Measurements from ENCODE around the gene ATP5PD. TPM values are rescaled to one million over a fixed set of nuclear protein-coding genes. Genes with fewer than 3 reads are reported as not detected.

ATP5PD gene
- total and polyA plus RNA-seq, 2 donors (not counting 1 experiment from before 2014, with no cell fraction given) = 92.1 to 101 TPM

GRCh38 chr17:75012346-75013091 lies 34.2 kb downstream of the ATP5PD start, which contains the start of gene MRPL58:
Gene MRPL58, plus strand, starts transcription at chr17:75012670. Its CDS starts 17 bp downstream, at chr17:75012687.
- ATAC-seq (ENCODE audit: low read depth) = peak; percentile 95
- Histone ChIP-seq H3K27me3 (replicated peaks in 1 of 4; ENCODE audit: control extremely low read depth in 1 of 4, control insufficient read depth in 3 of 4, insufficient read depth in 4 of 4, low read length in 3 of 4) (peaks cover 0 to 4% (median 0%) of the 10 kb centered on the region in 4 experiments), H3K79me2 (ENCODE audit: control insufficient read depth, insufficient read depth, low read length) (peaks cover 31% of the 10 kb centered on the region), H2AFZ (ENCODE audit: insufficient read depth, low read depth, low read length, poor library complexity, severe bottlenecking) (peak within 1 kb of the TSS; percentile 91), H3K9ac (ENCODE audit: low read length) (peak within 1 kb of the TSS; percentile 80), H3K4me1 (ENCODE audit: control insufficient read depth in 2 of 2, insufficient read depth in 2 of 2, low read length in 2 of 2) (peaks cover 15 to 16% of the 10 kb centered on the region in 2 donors), H3K27ac (ENCODE audit: low read length in 2 of 2) (peak within 1 kb of the TSS; percentile 30 to 79), H3K4me2 (replicated peaks; ENCODE audit: low read depth, low read length, poor library complexity, severe bottlenecking) (peak within 1 kb of the TSS; percentile 81), H3K9me3 (ENCODE audit: control extremely low read depth in 1 of 3, control insufficient read depth in 2 of 3, insufficient read depth in 1 of 3, low read length in 2 of 3) (no peaks in the 10 kb centered on the region), H4K20me1 (ENCODE audit: control insufficient read depth, insufficient read depth, low read length, poor library complexity, severe bottlenecking) (no peaks in the 10 kb centered on the region), H3K4me3 (ENCODE audit: control extremely low read depth in 1 of 5, extremely low read depth in 1 of 5, insufficient read depth in 1 of 5, low read depth in 2 of 5, low read length in 4 of 5) (peak within 1 kb of the TSS; percentile 46 to 86 (median 76)), H3K36me3 (replicated peaks in 1 of 2; ENCODE audit: control extremely low read depth in 1 of 2, control insufficient read depth in 1 of 2, extremely low read depth in 1 of 2, insufficient read depth in 2 of 2, low read length in 1 of 2) (peaks cover 0 to 6% of the 10 kb centered on the region in 2 experiments)
- Mint-ChIP-seq H3K4me1 (peaks cover 22% of the 10 kb centered on the region), H3K27me3 (no peaks in the 10 kb centered on the region), H3K4me3 (peak within 1 kb of the TSS; percentile 97), H3K9me3 (ENCODE audit: insufficient read depth) (no peaks in the 10 kb centered on the region), H3K27ac (peak within 1 kb of the TSS; percentile 92)
- intact Hi-C loops (cut with micrococcal nuclease) = loop anchor here (1.0 kb wide), 7 partner anchors 22 to 139 kb away; partner anchors contain the start of genes CDR2L, HID1 and KCTD2
- peak; percentile 89 for DNase-seq
- TF ChIP-seq CTCF (IDR thresholded peaks at IDR 0.05) (peak; percentile 73), EZH2 (IDR thresholded peaks at IDR 0.05; ENCODE audit: borderline replicate concordance, insufficient read depth, low read depth, low read length, poor library complexity, severe bottlenecking) (no peak)
- POLR2A ChIA-PET = interaction anchor here (0.6 to 1.9 kb wide), 12 partner anchors 20 to 1414 kb away, joined by 3 to 6 read pairs (median 4); partner anchors contain the start of genes ARMC7, ATP5PD, HID1 and KCTD2
- 3% methylated on average over 63 of the region's 63 CpGs for WGBS (ENCODE audit: insufficient coverage)
- CTCF ChIA-PET = interaction anchor here (0.9 to 3.2 kb wide), 19 partner anchors 14 to 741 kb away, joined by 3 to 56 read pairs (median 4); partner anchors contain the start of genes CDR2L, HID1 and SLC16A5

Data from B cell (primary cell).